CD8-positive, alpha-beta memory T cell (primary cell): ENCODE measurements around the gene PDGFA. TPM values are rescaled to one million over a fixed set of nuclear protein-coding genes. Genes with fewer than 3 reads are reported as not detected.

ENCODE experiments used
- CTCF ChIA-PET: fragments of 350-600 bp; sonication (Branson Sonifier 250); formaldehyde crosslinking; loops from one replicate; lab custom pipeline; 2021; ENCODE audit warnings: antibody characterized with exemption; lab: Charles Lee
- POLR2A ChIA-PET: fragments of 350-600 bp; sonication (Branson Sonifier 250); formaldehyde crosslinking; loops from one replicate; lab custom pipeline; 2021; ENCODE audit warnings: antibody characterized with exemption; lab: Charles Lee
- DNase-seq, 5 donors: peaks; one replicate each; pipeline versions ENCODE4 v3.0.0 to v3.0.0-alpha.2; 2020 to 2022; ENCODE audit warnings: mixed read lengths in 1 of 5
- H3K27ac ChIP-seq: one replicate; pipeline ENCODE4 v1.7.0; 2013; ENCODE audit warnings: low read depth, mild to moderate bottlenecking, low read length, moderate library complexity
- H3K27me3 ChIP-seq: 2 replicates; pipeline ENCODE4 v1.7.0; 2013; ENCODE audit warnings: low read length, mild to moderate bottlenecking; ENCODE audit not compliant: insufficient read depth, poor library complexity, severe bottlenecking
- H3K36me3 ChIP-seq: 2 replicates; pipeline ENCODE4 v1.7.0; 2013; ENCODE audit warnings: mild to moderate bottlenecking, low read length, moderate library complexity; ENCODE audit not compliant: insufficient read depth
- H3K4me1 ChIP-seq: 2 replicates; pipeline ENCODE4 v1.7.0; 2013; ENCODE audit warnings: mild to moderate bottlenecking, low read length, moderate library complexity; ENCODE audit not compliant: insufficient read depth
- H3K4me3 ChIP-seq: 2 replicates; pipeline ENCODE4 v1.7.0; 2013; ENCODE audit warnings: mild to moderate bottlenecking, low read length
- H3K9me3 ChIP-seq: 2 replicates; pipeline ENCODE4 v1.7.0; 2013; ENCODE audit warnings: mild to moderate bottlenecking, low read length
- H3K27ac Mint-ChIP-seq, 8 donors: one replicate each; pipeline ENCODE4 v1.8.0; 2020 to 2021; ENCODE audit warnings: mixed read lengths in 8 of 8, mild to moderate bottlenecking in 6 of 8, inconsistent platforms in 3 of 8, moderate library complexity in 3 of 8
- H3K27me3 Mint-ChIP-seq, 2 donors: one replicate each; pipeline ENCODE4 v1.8.0; 2020 to 2021; ENCODE audit warnings: mixed read lengths in 2 of 2, mild to moderate bottlenecking in 1 of 2, moderate library complexity in 1 of 2
- H3K36me3 Mint-ChIP-seq, 3 donors: one replicate each; pipeline ENCODE4 v1.8.0; 2020 to 2021; ENCODE audit warnings: mixed read lengths in 3 of 3, inconsistent platforms in 1 of 3, mild to moderate bottlenecking in 1 of 3
- H3K4me1 Mint-ChIP-seq, 3 donors: one replicate each; pipeline ENCODE4 v1.8.0; 2020 to 2021; ENCODE audit warnings: mixed read lengths in 3 of 3, inconsistent platforms in 1 of 3, mild to moderate bottlenecking in 1 of 3
- H3K4me3 Mint-ChIP-seq, 7 donors: one replicate each; pipeline ENCODE4 v1.8.0; 2020 to 2021; ENCODE audit warnings: mixed read lengths in 7 of 7, mild to moderate bottlenecking in 6 of 7, moderate library complexity in 4 of 7, inconsistent platforms in 2 of 7
- H3K9me3 Mint-ChIP-seq, 5 donors: one replicate each; pipeline ENCODE4 v1.8.0; 2020 to 2022; ENCODE audit warnings: mixed read lengths in 5 of 5, mild to moderate bottlenecking in 3 of 5, moderate library complexity in 2 of 5, inconsistent platforms in 1 of 5
- polyA plus RNA-seq: library from polyadenylated mRNA; unstranded; fragments of 300-500 nt; fragmentation: Illumina TruSeq; gene quantifications from one replicate; pipeline ENCODE4 v1.2.3, GENCODE V29; 2021
- total RNA-seq, 2 experiments: library from RNA; stranded (reverse); gene quantifications; one replicate each; pipeline ENCODE4 v1.2.3, GENCODE V29; 2021

The PDGFA gene
- total and polyA plus RNA-seq, 3 experiments from 2014 or later, result 0.68 to 11.9 (median 11.6) TPM

- CTCF ChIA-PET, result no interaction called here
- no peak overlapping the region for H3K4me3 ChIP-seq
- peak overlapping the region in 2 of 7 donors; percentile 17 to 65 for H3K4me3 Mint-ChIP-seq
- peaks cover 7% of the 10 kb centered on the region for H3K4me1 ChIP-seq
- H3K27me3 ChIP-seq, result peaks cover 15% of the 10 kb centered on the region
- peaks cover 17 to 30% of the 10 kb centered on the region in 2 donors for H3K27me3 Mint-ChIP-seq
- H3K36me3 ChIP-seq, result no peaks in the 10 kb centered on the region
- H3K36me3 Mint-ChIP-seq, result no peaks in the 10 kb centered on the region
- peaks cover 0 to 14% (median 2%) of the 10 kb centered on the region in 3 donors for H3K4me1 Mint-ChIP-seq
- H3K27ac Mint-ChIP-seq, result no peak overlapping the region
- peaks cover 0 to 2% (median 0%) of the 10 kb centered on the region in 5 donors for H3K9me3 Mint-ChIP-seq
- no peak for DNase-seq
- POLR2A ChIA-PET, result no interaction called here
- H3K27ac ChIP-seq, result no peak overlapping the region
- no peaks in the 10 kb centered on the region for H3K9me3 ChIP-seq
These were observed 4.0 kb upstream of the PDGFA start for GRCh38 chr7:523347-524336.

- Histone ChIP-seq H3K36me3 (no peaks in the 10 kb centered on the region), H3K9me3 (no peaks in the 10 kb centered on the region), H3K4me3 (no peak overlapping the region), H3K4me1 (peaks cover 8% of the 10 kb centered on the region), H3K27me3 (peaks cover 15% of the 10 kb centered on the region), H3K27ac (no peak overlapping the region)
- peaks cover 0 to 2% (median 0%) of the 10 kb centered on the region in 5 donors for H3K9me3 Mint-ChIP-seq
- H3K4me3 Mint-ChIP-seq, result no peak overlapping the region
- peaks cover 18 to 34% of the 10 kb centered on the region in 2 donors for H3K27me3 Mint-ChIP-seq
- CTCF ChIA-PET, result no interaction called here
- POLR2A ChIA-PET, result no interaction called here
- DNase-seq, result no peak
- peaks cover 1 to 18% (median 5%) of the 10 kb centered on the region in 3 donors for H3K4me1 Mint-ChIP-seq
- H3K36me3 Mint-ChIP-seq, result no peaks in the 10 kb centered on the region
- H3K27ac Mint-ChIP-seq, result no peak overlapping the region
These were observed 3.3 kb upstream of the PDGFA start for GRCh38 chr7:522951-523314.

- peaks cover 6 to 23% (median 9%) of the 10 kb centered on the region in 3 donors for H3K4me1 Mint-ChIP-seq
- Histone ChIP-seq H3K9me3 (no peaks in the 10 kb centered on the region), H3K4me1 (peaks cover 12% of the 10 kb centered on the region), H3K4me3 (peak overlapping the region; percentile 37), H3K36me3 (no peaks in the 10 kb centered on the region), H3K27ac (no peak overlapping the region), H3K27me3 (peaks cover 20% of the 10 kb centered on the region)
- CTCF ChIA-PET, result no interaction called here
- no peak overlapping the region for H3K27ac Mint-ChIP-seq
- H3K4me3 Mint-ChIP-seq, result peak overlapping the region in 6 of 7 donors; percentile 46 to 65 (median 57)
- H3K9me3 Mint-ChIP-seq, result peaks cover 0 to 2% (median 0%) of the 10 kb centered on the region in 5 donors
- H3K27me3 Mint-ChIP-seq, result peaks cover 21 to 38% of the 10 kb centered on the region in 2 donors
- POLR2A ChIA-PET, result no interaction called here
- peak in 1 of 5 donors; percentile 27 for DNase-seq
- H3K36me3 Mint-ChIP-seq, result no peaks in the 10 kb centered on the region
These were observed 2.7 kb upstream of the PDGFA start for GRCh38 chr7:522071-522950.

GRCh38 chr7:521221-522070 lies 1.8 kb upstream of the PDGFA start:
- DNase-seq, result no peak
- H3K9me3 Mint-ChIP-seq, result peaks cover 0 to 2% (median 0%) of the 10 kb centered on the region in 5 donors
- ChIA-PET POLR2A (no interaction called here), CTCF (no interaction called here)
- no peak overlapping the region for H3K27ac ChIP-seq
- H3K36me3 Mint-ChIP-seq, result no peaks in the 10 kb centered on the region
- H3K27me3 Mint-ChIP-seq, result peaks cover 21 to 38% of the 10 kb centered on the region in 2 donors
- H3K4me3 ChIP-seq, result no peak overlapping the region
- H3K4me1 Mint-ChIP-seq, result peaks cover 6 to 23% (median 9%) of the 10 kb centered on the region in 3 donors
- H3K9me3 ChIP-seq, result no peaks in the 10 kb centered on the region
- peaks cover 12% of the 10 kb centered on the region for H3K4me1 ChIP-seq
- no peak overlapping the region for H3K27ac Mint-ChIP-seq
- H3K36me3 ChIP-seq, result no peaks in the 10 kb centered on the region
- H3K27me3 ChIP-seq, result peaks cover 20% of the 10 kb centered on the region
- peak overlapping the region in 5 of 7 donors; percentile 32 to 82 (median 56) for H3K4me3 Mint-ChIP-seq

- H3K27me3 Mint-ChIP-seq, result peaks cover 25 to 39% of the 10 kb centered on the region in 2 donors
- POLR2A ChIA-PET, result no interaction called here
- Histone ChIP-seq H3K27me3 (peaks cover 22% of the 10 kb centered on the region), H3K4me3 (no peak overlapping the region), H3K9me3 (no peaks in the 10 kb centered on the region), H3K36me3 (no peaks in the 10 kb centered on the region), H3K27ac (no peak overlapping the region), H3K4me1 (peaks cover 12% of the 10 kb centered on the region)
- peaks cover 11 to 27% (median 11%) of the 10 kb centered on the region in 3 donors for H3K4me1 Mint-ChIP-seq
- no peak overlapping the region for H3K27ac Mint-ChIP-seq
- H3K36me3 Mint-ChIP-seq, result no peaks in the 10 kb centered on the region
- peaks cover 0 to 2% (median 0%) of the 10 kb centered on the region in 5 donors for H3K9me3 Mint-ChIP-seq
- H3K4me3 Mint-ChIP-seq, result peak overlapping the region in 4 of 7 donors; percentile 25 to 54 (median 42)
- DNase-seq, result no peak
- CTCF ChIA-PET, result no interaction called here
These were observed 986 bp upstream of the PDGFA start for GRCh38 chr7:520503-521161.

- H3K4me3 Mint-ChIP-seq, result peak overlapping the region; percentile 71 to 89 (median 76)
- H3K9me3 ChIP-seq, result no peaks in the 10 kb centered on the region
- peaks cover 23% of the 10 kb centered on the region for H3K27me3 ChIP-seq
- H3K27ac Mint-ChIP-seq, result no peak overlapping the region
- no peaks in the 10 kb centered on the region for H3K36me3 ChIP-seq
- POLR2A ChIA-PET, result no interaction called here
- H3K27me3 Mint-ChIP-seq, result peaks cover 24 to 45% of the 10 kb centered on the region in 2 donors
- CTCF ChIA-PET, result interaction anchor here (0.6 kb wide), 1 partner anchor 584 kb away, joined by 3 read pairs; no protein-coding TSS in a partner anchor
- H3K4me1 Mint-ChIP-seq, result peaks cover 11 to 30% (median 14%) of the 10 kb centered on the region in 3 donors
- H3K4me3 ChIP-seq, result peak overlapping the region; percentile 32
- no peaks in the 10 kb centered on the region for H3K36me3 Mint-ChIP-seq
- DNase-seq, result no peak
- H3K27ac ChIP-seq, result no peak overlapping the region
- H3K9me3 Mint-ChIP-seq, result no peaks in the 10 kb centered on the region
- H3K4me1 ChIP-seq, result peaks cover 12% of the 10 kb centered on the region
These were observed 789 bp downstream of the PDGFA start for GRCh38 chr7:518630-519483.
